ENCODE measurements around the gene MAP1B.

The MAP1B gene

GRCh38 chr5:72252008-72252407, 144.7 kb downstream of the MAP1B start:
- no peak for DNase-seq (ENCODE audit: low read depth)

- no peak for DNase-seq (ENCODE audit: low read depth)
Measured at GRCh38 chr5:72252574-72253155, 145.4 kb downstream of the MAP1B start.

- no peak for DNase-seq (ENCODE audit: low read depth)
Measured at GRCh38 chr5:72255237-72255636, 148.0 kb downstream of the MAP1B start.

- no peak for DNase-seq (ENCODE audit: low read depth)
Measured at GRCh38 chr5:72255670-72256069, 148.4 kb downstream of the MAP1B start.

DNA sequence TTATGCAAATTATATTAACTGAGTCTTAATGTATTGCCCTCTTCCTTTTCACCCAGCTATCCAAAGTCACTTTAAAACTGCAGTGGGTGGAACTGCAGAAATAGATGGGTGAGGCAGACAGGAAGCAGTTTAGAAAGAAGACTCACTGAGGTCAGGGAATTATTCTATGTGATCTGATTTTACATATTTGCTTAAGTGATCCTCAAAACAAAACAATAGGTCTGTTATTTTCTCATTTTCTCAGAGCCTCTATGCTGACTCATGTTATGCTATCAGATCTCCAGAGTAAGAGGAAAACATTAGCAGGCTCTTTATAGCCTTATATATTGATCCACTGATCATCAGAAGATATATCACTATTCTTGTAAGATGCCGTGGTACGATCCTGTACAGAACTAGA, 149.3 kb downstream of the MAP1B start:
- DNase-seq (ENCODE audit: low read depth) = no peak

All from non-pigmented ciliary epithelial cell (primary cell).